Endothelial cell (in vitro differentiated cells): ENCODE measurements around the gene FOXK1. TPM values are rescaled to one million over a fixed set of nuclear protein-coding genes. Genes with fewer than 3 reads are reported as not detected.

Experiments used
- DNase-seq: peaks from one replicate; pipeline ENCODE4 v3.0.0; 2021; ENCODE audit warnings: low spot score
- H3K27ac Mint-ChIP-seq: one replicate; pipeline ENCODE4 v1.8.0; 2021; ENCODE audit warnings: mixed read lengths, inconsistent platforms; ENCODE audit not compliant: unreplicated experiment
- H3K27me3 Mint-ChIP-seq: one replicate; pipeline ENCODE4 v1.8.0; 2021; ENCODE audit warnings: mild to moderate bottlenecking, moderate library complexity, mixed read lengths, inconsistent platforms; ENCODE audit not compliant: unreplicated experiment
- H3K36me3 Mint-ChIP-seq: one replicate; pipeline ENCODE4 v1.8.0; 2021; ENCODE audit warnings: mild to moderate bottlenecking, low read depth, mixed read lengths, inconsistent platforms; ENCODE audit not compliant: unreplicated experiment
- H3K4me1 Mint-ChIP-seq: one replicate; pipeline ENCODE4 v1.8.0; 2021; ENCODE audit warnings: mild to moderate bottlenecking, mixed read lengths, inconsistent platforms; ENCODE audit not compliant: unreplicated experiment
- H3K4me3 Mint-ChIP-seq: one replicate; pipeline ENCODE4 v1.8.0; 2021; ENCODE audit warnings: mild to moderate bottlenecking, mixed read lengths, inconsistent platforms; ENCODE audit not compliant: unreplicated experiment
- H3K9me3 Mint-ChIP-seq: one replicate; pipeline ENCODE4 v1.8.0; 2021; ENCODE audit warnings: mixed read lengths, inconsistent platforms; ENCODE audit not compliant: unreplicated experiment
- CTCF ChIP-seq: fragments of 200-600 bp; sonication (generic); IDR thresholded peaks from one replicate; pipeline ENCODE4 v1.5.0; 2021; ENCODE audit warnings: antibody characterized with exemption; ENCODE audit not compliant: unreplicated experiment
- total RNA-seq: library from RNA; stranded (reverse); fragmentation: NEBNext Ultra II Directional; extraction: Animal tissue kit (Norgen Biotek cat#: 25700); gene quantifications from one replicate; pipeline ENCODE4 v1.2.1, GENCODE V29; 2021; ENCODE audit not compliant: unreplicated experiment

The FOXK1 gene
- total RNA-seq, 1 donor from 2014 or later = 73.8 TPM

- H3K27me3 Mint-ChIP-seq = peaks cover 10% of the 10 kb centered on the region
- H3K4me3 Mint-ChIP-seq = no peak overlapping the region
- H3K36me3 Mint-ChIP-seq = peaks cover 15% of the 10 kb centered on the region
- no peak for TF ChIP-seq CTCF
- H3K4me1 Mint-ChIP-seq = peaks cover 6% of the 10 kb centered on the region
- H3K9me3 Mint-ChIP-seq = no peaks in the 10 kb centered on the region
- H3K27ac Mint-ChIP-seq = no peak overlapping the region
- no peak for DNase-seq
Measured at GRCh38 chr7:4794591-4795350, 112.7 kb downstream of the FOXK1 start.

- peaks cover 18% of the 10 kb centered on the region for H3K27me3 Mint-ChIP-seq
- peaks cover 6% of the 10 kb centered on the region for H3K4me1 Mint-ChIP-seq
- no peak overlapping the region for H3K27ac Mint-ChIP-seq
- TF ChIP-seq CTCF = no peak
- no peaks in the 10 kb centered on the region for H3K9me3 Mint-ChIP-seq
- peaks cover 18% of the 10 kb centered on the region for H3K36me3 Mint-ChIP-seq
- H3K4me3 Mint-ChIP-seq = no peak overlapping the region
- DNase-seq = no peak
Measured at GRCh38 chr7:4796453-4796852, 114.4 kb downstream of the FOXK1 start.

GRCh38 chr7:4797858-4798705 is 116.0 kb downstream of the FOXK1 start:
- DNase-seq = peak; percentile 88
- Mint-ChIP-seq H3K36me3 (peaks cover 15% of the 10 kb centered on the region), H3K27ac (no peak overlapping the region), H3K4me1 (peaks cover 6% of the 10 kb centered on the region), H3K27me3 (peaks cover 18% of the 10 kb centered on the region), H3K4me3 (no peak overlapping the region), H3K9me3 (no peaks in the 10 kb centered on the region)
- peak; percentile 79 for TF ChIP-seq CTCF

GRCh38 chr7:4798706-4799235 is 116.7 kb downstream of the FOXK1 start:
- no peak overlapping the region for H3K4me3 Mint-ChIP-seq
- TF ChIP-seq CTCF = no peak
- peaks cover 19% of the 10 kb centered on the region for H3K27me3 Mint-ChIP-seq
- H3K27ac Mint-ChIP-seq = peak overlapping the region; percentile 67
- H3K36me3 Mint-ChIP-seq = peaks cover 15% of the 10 kb centered on the region
- no peak for DNase-seq
- H3K9me3 Mint-ChIP-seq = no peaks in the 10 kb centered on the region
- H3K4me1 Mint-ChIP-seq = peaks cover 6% of the 10 kb centered on the region
